ENCODE data around the gene SCAMP1. TPM values are rescaled to one million over a fixed set of nuclear protein-coding genes. Genes with fewer than 3 reads are reported as not detected.

SCAMP1 gene
- polyA plus RNA-seq, 1 donor = 32.4 TPM

GRCh38 chr5:78511121-78511906, 150.9 kb downstream of the SCAMP1 start:
- DNase-seq (ENCODE audit: low read depth) = no peak

GRCh38 chr5:78512435-78512834, 152.0 kb downstream of the SCAMP1 start:
- no peak for DNase-seq (ENCODE audit: low read depth)

- DNase-seq (ENCODE audit: low read depth) = no peak
Observed at GRCh38 chr5:78513441-78513840, 153.0 kb downstream of the SCAMP1 start.

- no peak for DNase-seq (ENCODE audit: low read depth)
Observed at GRCh38 chr5:78514427-78515330, 154.3 kb downstream of the SCAMP1 start.

GRCh38 chr5:78515670-78516069, 155.3 kb downstream of the SCAMP1 start:
- DNase-seq (ENCODE audit: low read depth) = no peak

- DNase-seq (ENCODE audit: low read depth) = no peak
Observed at GRCh38 chr5:78518365-78519197, 158.2 kb downstream of the SCAMP1 start.

GRCh38 chr5:78519198-78519941, 159.0 kb downstream of the SCAMP1 start:
- no peak for DNase-seq (ENCODE audit: low read depth)

- no peak for DNase-seq (ENCODE audit: low read depth)
Observed at GRCh38 chr5:78521455-78521854, 161.0 kb downstream of the SCAMP1 start.

- no peak for DNase-seq (ENCODE audit: low read depth)
Observed at GRCh38 chr5:78522476-78523260, 162.3 kb downstream of the SCAMP1 start.

- DNase-seq (ENCODE audit: low read depth) = peak; percentile 75
Observed at GRCh38 chr5:78523314-78524193, 163.1 kb downstream of the SCAMP1 start.

- no peak for DNase-seq (ENCODE audit: low read depth)
Observed at GRCh38 chr5:78526049-78526525, 165.7 kb downstream of the SCAMP1 start.

GRCh38 chr5:78527054-78527859, 166.8 kb downstream of the SCAMP1 start:
- DNase-seq (ENCODE audit: low read depth) = peak; percentile 91

- no peak for DNase-seq (ENCODE audit: low read depth)
Observed at GRCh38 chr5:78527925-78528324, 167.5 kb downstream of the SCAMP1 start.

Other genes starting within 250 kb of the SCAMP1 start
- 33.6 TPM for gene AP3B1, start 65.9 kb upstream of the SCAMP1 start, polyA plus RNA-seq (ENCODE audit: insufficient read length)